ENCODE measurements around the gene NPPA.

The NPPA gene

DNA sequence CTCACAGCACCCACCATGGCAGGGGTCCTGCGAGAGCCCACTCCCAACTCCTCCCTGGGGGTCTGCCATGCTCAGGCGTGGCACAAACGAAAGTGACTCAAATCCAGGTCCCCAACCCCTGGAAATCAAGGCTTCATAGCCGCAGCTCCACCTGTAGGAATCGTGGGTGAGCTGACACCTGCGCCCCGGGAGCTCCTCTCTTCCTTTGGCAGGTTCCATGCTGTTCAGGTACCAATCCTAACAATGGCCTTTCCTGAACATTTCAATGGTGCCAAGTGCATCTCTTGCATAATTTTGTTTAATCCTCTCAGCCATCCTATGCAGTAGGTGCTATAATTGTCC, 40.1 kb upstream of the NPPA start:
- TF ChIP-seq, protein P1, sequence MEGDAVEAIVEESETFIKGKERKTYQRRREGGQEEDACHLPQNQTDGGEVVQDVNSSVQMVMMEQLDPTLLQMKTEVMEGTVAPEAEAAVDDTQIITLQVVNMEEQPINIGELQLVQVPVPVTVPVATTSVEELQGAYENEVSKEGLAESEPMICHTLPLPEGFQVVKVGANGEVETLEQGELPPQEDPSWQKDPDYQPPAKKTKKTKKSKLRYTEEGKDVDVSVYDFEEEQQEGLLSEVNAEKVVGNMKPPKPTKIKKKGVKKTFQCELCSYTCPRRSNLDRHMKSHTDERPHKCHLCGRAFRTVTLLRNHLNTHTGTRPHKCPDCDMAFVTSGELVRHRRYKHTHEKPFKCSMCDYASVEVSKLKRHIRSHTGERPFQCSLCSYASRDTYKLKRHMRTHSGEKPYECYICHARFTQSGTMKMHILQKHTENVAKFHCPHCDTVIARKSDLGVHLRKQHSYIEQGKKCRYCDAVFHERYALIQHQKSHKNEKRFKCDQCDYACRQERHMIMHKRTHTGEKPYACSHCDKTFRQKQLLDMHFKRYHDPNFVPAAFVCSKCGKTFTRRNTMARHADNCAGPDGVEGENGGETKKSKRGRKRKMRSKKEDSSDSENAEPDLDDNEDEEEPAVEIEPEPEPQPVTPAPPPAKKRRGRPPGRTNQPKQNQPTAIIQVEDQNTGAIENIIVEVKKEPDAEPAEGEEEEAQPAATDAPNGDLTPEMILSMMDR (IDR thresholded peaks at IDR 0.05; ENCODE audit: insufficient read depth, low read length, missing control alignments), result no peak
- ChIA-PET POLR2A (interaction anchor here (1.1 kb wide), 1 partner anchor 20 kb away, joined by 3 read pairs; no protein-coding TSS in a partner anchor), CTCF (interaction anchor here (1.2 to 1.3 kb wide), 2 partner anchors 8 to 34 kb away, joined by 3 read pairs; no protein-coding TSS in a partner anchor)
- DNase-seq (ENCODE audit: low read depth, low spot score), result no peak
- H3K4me3 ChIP-seq (ENCODE audit: low read depth, low read length), result no peak overlapping the region

DNA sequence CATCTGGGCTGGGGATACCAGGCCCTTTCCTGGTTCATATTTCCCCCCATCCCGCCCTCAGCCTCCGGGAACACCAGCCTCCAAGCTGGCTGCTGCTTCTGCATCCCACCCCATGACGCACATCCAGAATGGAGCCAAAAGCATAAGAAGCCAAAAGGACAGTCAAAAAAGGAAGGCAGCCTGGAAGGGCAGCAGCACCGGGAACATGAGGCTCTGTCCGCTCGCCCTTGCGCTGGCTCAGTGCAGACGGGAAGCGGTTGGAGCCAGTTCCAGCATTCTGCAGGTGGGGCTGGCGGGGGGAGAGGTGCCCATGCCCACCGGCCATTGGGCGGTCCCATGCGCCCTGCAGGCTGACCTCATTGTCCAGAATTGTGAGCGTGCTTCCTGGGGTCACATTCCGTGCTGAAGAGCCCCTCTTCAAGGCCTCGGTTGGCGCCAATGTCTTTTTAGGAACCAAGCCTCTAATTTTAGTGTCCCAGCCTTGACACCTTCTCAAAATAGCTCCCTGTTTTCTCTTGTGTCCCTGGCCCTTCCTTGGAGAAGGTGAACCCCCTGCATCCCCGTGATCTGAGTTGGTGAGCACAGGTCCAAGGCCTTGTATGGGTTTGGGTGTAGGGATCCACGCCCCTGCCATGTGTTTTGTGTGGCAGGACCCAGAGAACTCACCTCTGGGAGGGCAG, 39.5 kb upstream of the NPPA start:
- ChIA-PET POLR2A (interaction anchor here (1.1 kb wide), 1 partner anchor 21 kb away, joined by 3 read pairs; no protein-coding TSS in a partner anchor), CTCF (interaction anchor here (1.2 to 1.3 kb wide), 2 partner anchors 7 to 33 kb away, joined by 3 read pairs; no protein-coding TSS in a partner anchor)

DNA sequence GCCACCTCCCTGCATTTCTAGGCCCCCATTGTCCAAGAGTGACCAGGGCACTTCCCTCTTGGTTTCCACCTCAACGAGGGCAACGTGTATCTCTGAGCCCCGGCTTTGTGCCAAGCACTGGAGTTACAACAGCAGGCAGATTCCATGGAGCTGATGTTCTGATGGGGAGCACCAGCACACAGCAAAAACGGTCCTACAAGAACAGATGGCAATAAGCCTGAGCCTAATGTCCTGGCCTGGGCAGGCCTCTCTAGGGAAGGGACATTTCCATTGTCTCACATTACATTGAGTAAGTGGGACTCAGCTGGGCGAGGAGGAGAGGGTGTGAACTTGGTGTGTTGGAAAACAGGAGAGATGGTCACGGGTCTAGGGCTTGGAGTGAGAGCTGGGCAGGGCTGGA, 38.3 kb upstream of the NPPA start:
- no peak overlapping the region for H3K4me3 ChIP-seq (ENCODE audit: low read depth, low read length)
- POLR2A ChIA-PET, result no interaction called here
- DNase-seq (ENCODE audit: low read depth, low spot score), result no peak
- TF ChIP-seq, protein P1 (IDR thresholded peaks at IDR 0.05; ENCODE audit: insufficient read depth, low read length, missing control alignments), result no peak
- CTCF ChIA-PET, result no interaction called here

More for the DNA sequence above, 39.5 kb upstream of the NPPA start:
- no peak overlapping the region for H3K4me3 ChIP-seq (ENCODE audit: low read depth, low read length)
- DNase-seq (ENCODE audit: low read depth, low spot score), result no peak
- TF ChIP-seq, protein P1 (IDR thresholded peaks at IDR 0.05; ENCODE audit: insufficient read depth, low read length, missing control alignments), result no peak

DNA sequence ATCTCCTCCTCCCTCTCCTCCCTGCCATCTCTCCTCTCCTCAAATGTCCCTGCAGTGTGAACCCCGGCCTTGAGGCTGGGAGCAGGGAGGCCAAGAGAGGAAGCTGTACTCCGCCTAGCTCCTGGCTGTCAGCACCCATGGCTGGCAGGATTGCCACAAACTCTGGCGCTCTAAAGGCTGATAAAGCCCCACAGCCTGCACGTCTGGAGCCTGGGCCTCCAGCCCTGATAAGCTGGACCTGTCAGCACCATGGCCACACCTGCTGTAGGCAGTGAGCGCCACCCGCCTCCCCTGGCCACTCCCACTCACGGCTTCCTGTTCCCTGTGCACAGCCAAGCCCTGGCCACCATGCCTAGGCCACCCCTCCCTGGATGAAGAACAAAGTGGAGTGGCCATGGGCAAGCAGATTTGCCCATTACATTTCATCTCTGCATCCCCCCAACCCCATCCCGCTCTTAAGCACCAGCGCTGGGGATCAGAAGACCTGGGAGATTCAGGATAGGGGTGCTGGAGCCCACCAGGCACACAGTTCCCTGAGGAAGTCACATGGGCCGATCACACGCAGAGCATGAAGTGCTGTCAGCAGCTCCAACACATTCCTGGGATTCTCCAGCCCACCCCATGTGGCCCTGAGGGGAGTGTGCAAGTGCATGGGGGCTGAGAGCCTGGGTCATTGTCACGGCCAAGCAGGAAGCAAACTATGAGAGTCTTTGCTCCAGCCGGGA, 35.4 kb upstream of the NPPA start:
- H3K4me3 ChIP-seq (ENCODE audit: low read depth, low read length), result no peak overlapping the region
- TF ChIP-seq, protein P1 (IDR thresholded peaks at IDR 0.05; ENCODE audit: insufficient read depth, low read length, missing control alignments), result no peak
- DNase-seq (ENCODE audit: low read depth, low spot score), result no peak
- ChIA-PET CTCF (interaction anchor here (1.8 to 2.2 kb wide), 2 partner anchors 10 to 12 kb away, joined by 8 to 10 read pairs; no protein-coding TSS in a partner anchor), POLR2A (interaction anchor here (0.6 kb wide), 1 partner anchor 64 kb away, joined by 3 read pairs; no protein-coding TSS in a partner anchor)

DNA sequence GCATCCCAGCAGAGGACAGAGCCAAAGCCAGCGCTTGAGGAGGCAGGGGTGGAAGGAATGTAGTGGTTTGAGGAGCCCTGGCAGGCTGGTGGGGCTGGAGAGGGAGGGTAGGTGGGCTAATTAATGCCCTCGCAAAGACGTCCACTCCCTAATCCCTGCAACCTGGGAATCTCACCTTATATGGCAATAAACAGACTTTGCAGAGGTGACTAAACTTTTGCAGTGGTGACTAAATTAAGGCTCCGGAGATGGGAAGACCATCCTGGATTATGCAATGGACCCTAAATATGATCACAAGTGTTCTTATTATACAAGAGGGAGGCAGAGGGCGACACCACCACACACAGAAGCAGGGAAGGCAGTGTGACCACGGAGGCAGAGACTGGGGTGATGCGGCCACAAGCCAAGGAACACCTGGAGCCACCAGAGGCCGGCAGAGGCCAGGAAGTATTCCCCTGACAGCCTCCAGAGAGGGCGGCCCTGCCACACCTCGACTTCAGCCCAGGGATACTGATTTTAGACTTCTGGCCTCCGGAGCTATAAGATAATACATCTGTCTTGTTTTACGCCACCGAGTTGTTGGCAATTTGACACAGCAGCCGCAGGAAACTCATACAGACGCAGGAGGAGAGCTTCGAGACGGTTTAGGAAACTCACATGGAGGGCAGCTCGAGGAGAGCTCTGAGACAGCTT, 34.3 kb upstream of the NPPA start:
- ChIA-PET POLR2A (interaction anchor here (1.8 kb wide), 1 partner anchor 28 kb away, joined by 3 read pairs; no protein-coding TSS in a partner anchor), CTCF (interaction anchor here (1.4 to 2.2 kb wide), 4 partner anchors 11 to 13 kb away, joined by 4 to 10 read pairs (median 8); no protein-coding TSS in a partner anchor)
- TF ChIP-seq, protein P1 (IDR thresholded peaks at IDR 0.05; ENCODE audit: insufficient read depth, low read length, missing control alignments), result no peak
- no peak overlapping the region for H3K4me3 ChIP-seq (ENCODE audit: low read depth, low read length)
- DNase-seq (ENCODE audit: low read depth, low spot score), result no peak

Measured in AG04449 (cell line).